ENCODE measurements around the gene TBC1D8. TPM values are rescaled to one million over a fixed set of nuclear protein-coding genes. Genes with fewer than 3 reads are reported as not detected.

The TBC1D8 gene
- total and polyA plus RNA-seq, 2 of the 13 experiments (the other 11 are each of a cell fraction or from before 2014, with no cell fraction given) = 45.1 to 95.4 TPM

GRCh38 chr2:101116841-101117552 is 34.2 kb downstream of the TBC1D8 start (continued):
- no peak for TF ChIP-seq ZNF207 (IDR thresholded peaks at IDR 0.05; ENCODE audit: borderline replicate concordance)
- TF ChIP-seq RERE (CRISPR knock-in tag; IDR thresholded peaks at IDR 0.05; ENCODE audit: low read depth) = peak; percentile 97
- TF ChIP-seq CHD2 (IDR thresholded peaks at IDR 0.05; ENCODE audit: low read depth, low read length) = no peak
- peak; percentile 39; the same call in 1 of the 2 replicates for TF ChIP-seq POLR2AphosphoS5 (IDR thresholded peaks at IDR 0.05; ENCODE audit: low read depth, low read length)
- TF ChIP-seq ZNF883 (CRISPR knock-in tag; IDR thresholded peaks at IDR 0.05; ENCODE audit: not compliant biosample characterization) = no peak
- TF ChIP-seq MLLT10 (CRISPR knock-in tag; IDR thresholded peaks at IDR 0.05) = no peak
- no peak for TF ChIP-seq PAWR (CRISPR knock-in tag; IDR thresholded peaks at IDR 0.05; ENCODE audit: borderline replicate concordance)
- TF ChIP-seq FIP1L1 (IDR thresholded peaks at IDR 0.05; ENCODE audit: borderline replicate concordance, insufficient read depth, low read depth, low read length) = no peak
- TF ChIP-seq RFX5 (IDR thresholded peaks at IDR 0.05; ENCODE audit: low read depth, low read length) = peak; percentile 69
- TF ChIP-seq MLX (CRISPR knock-in tag; IDR thresholded peaks at IDR 0.05) = peak; percentile 91
- TF ChIP-seq ELF4 (CRISPR knock-in tag; IDR thresholded peaks at IDR 0.05; ENCODE audit: borderline replicate concordance) = no peak; the same call in 1 of the 2 replicates
- TF ChIP-seq JARID2 (CRISPR knock-in tag; IDR thresholded peaks at IDR 0.05; ENCODE audit: insufficient replicate concordance) = peak; percentile 46
- 0 out of 2 replicates have a peak, but pooled peaks have one; percentile 47 for TF ChIP-seq ZBTB49 (CRISPR knock-in tag; IDR thresholded peaks at IDR 0.05; ENCODE audit: borderline replicate concordance)
- TF ChIP-seq ZBTB14 (CRISPR knock-in tag; IDR thresholded peaks at IDR 0.05) = no peak
- TF ChIP-seq ZNF614 (CRISPR knock-in tag; IDR thresholded peaks at IDR 0.05; ENCODE audit: borderline replicate concordance) = peak; percentile 96
- peak; percentile 97 for TF ChIP-seq MEF2D (CRISPR knock-in tag; IDR thresholded peaks at IDR 0.05)
- peak; percentile 71 for TF ChIP-seq THAP11 (CRISPR knock-in tag; IDR thresholded peaks at IDR 0.05)
- peak; percentile 49; the same call in 1 of the 2 replicates for TF ChIP-seq ZBTB20 (CRISPR knock-in tag; IDR thresholded peaks at IDR 0.05; ENCODE audit: borderline replicate concordance, low read depth)
- no peak for TF ChIP-seq ZNF562 (CRISPR knock-in tag; IDR thresholded peaks at IDR 0.05; ENCODE audit: borderline replicate concordance)
- TF ChIP-seq ZNF143 (CRISPR knock-in tag; IDR thresholded peaks at IDR 0.05) = 0 out of 2 replicates have a peak, but pooled peaks have one; percentile 11

Data from HepG2 (cell line).